GM12891 (cell line): ENCODE results near the gene SPTBN1.

ENCODE experiments used
- POLR2A ChIP-seq: IDR thresholded peaks from 2 replicates; pipeline ENCODE4 v1.6.1; 2011; ENCODE audit warnings: low read depth, low read length, control low read depth
- TAF1 ChIP-seq: IDR thresholded peaks from 2 replicates; pipeline ENCODE4 v1.6.1; 2011; ENCODE audit warnings: low read depth, low read length, control low read depth

- no peak for TF ChIP-seq TAF1
- no peak for TF ChIP-seq POLR2A
Observed at GRCh38 chr2:54602736-54603322, 146.7 kb downstream of the SPTBN1 start.
